BJ (cell line): Measurements from ENCODE around the gene DNAJC22. TPM values are rescaled to one million over a fixed set of nuclear protein-coding genes. Genes with fewer than 3 reads are reported as not detected.
A peak's percentile ranks its signal among the peaks of the same experiment; 100 is the strongest.

Source experiments
- CTCF ChIA-PET: fragments of 350-600 bp; formaldehyde crosslinking; extraction: SDS; loops from one replicate; lab custom pipeline; 2021; ENCODE audit warnings: antibody characterized with exemption, inconsistent platforms; lab: Yijun Ruan, JAX
- POLR2A ChIA-PET: fragments of 300-600 bp; sonication (Branson Sonifier 250); formaldehyde crosslinking; extraction: SDS; loops from one replicate; lab custom pipeline; 2021; ENCODE audit warnings: antibody characterized with exemption; lab: Charles Lee
- DNase-seq: peaks from one replicate; pipeline ENCODE4 v3.0.0-alpha.2; 2011; ENCODE audit warnings: low read depth
- H3K27me3 ChIP-seq: 2 replicates; pipeline ENCODE4 v1.6.0; 2011; ENCODE audit warnings: low read length; ENCODE audit not compliant: control insufficient read depth, insufficient read depth
- H3K36me3 ChIP-seq: 2 replicates; pipeline ENCODE4 v1.5.1; 2011; ENCODE audit warnings: low read length; ENCODE audit not compliant: control insufficient read depth, insufficient read depth
- H3K4me3 ChIP-seq: 2 replicates; pipeline ENCODE4 v1.5.1; 2011; ENCODE audit warnings: low read depth, mild to moderate bottlenecking, control low read depth, low read length
- CTCF ChIP-seq: IDR thresholded peaks from 2 replicates; pipeline ENCODE4 v1.5.1; 2011; ENCODE audit warnings: low read depth, mild to moderate bottlenecking, control low read depth, inconsistent platforms, low read length, moderate library complexity; ENCODE audit not compliant: insufficient read depth
- polyA plus RNA-seq: library from polyadenylated mRNA; depleted of rRNA; stranded (reverse); fragments of >200 nt; gene quantifications from 2 replicates; pipeline ENCODE4 v1.2.3, GENCODE V29; 2011

DNAJC22 gene
- polyA plus RNA-seq, 1 experiment: 4.3 TPM

- TF ChIP-seq CTCF: no peak
- H3K27me3 ChIP-seq: no peaks in the 10 kb centered on the region
- CTCF ChIA-PET: interaction anchor here (1.0 to 2.7 kb wide), 8 partner anchors 9 to 234 kb away, joined by 4 to 23 read pairs (median 6); partner anchors contain the start of gene C1QL4
- POLR2A ChIA-PET: interaction anchor here (0.6 kb wide), 2 partner anchors 47 to 234 kb away, joined by 3 read pairs; no protein-coding TSS in a partner anchor
- H3K36me3 ChIP-seq: no peaks in the 10 kb centered on the region
- no peak for DNase-seq
- H3K4me3 ChIP-seq: peak overlapping the region; percentile 57
Observed at GRCh38 chr12:49322367-49322707, 24.4 kb upstream of the DNAJC22 start.

- POLR2A ChIA-PET: interaction anchor here (0.6 to 0.7 kb wide), 4 partner anchors 9 to 233 kb away, joined by 3 read pairs; partner anchors contain the start of gene SPATS2
- Histone ChIP-seq H3K27me3 (no peaks in the 10 kb centered on the region), H3K36me3 (no peaks in the 10 kb centered on the region), H3K4me3 (peak within 1 kb of the TSS; percentile 57)
- TF ChIP-seq CTCF: no peak
- DNase-seq: peak; percentile 91
- CTCF ChIA-PET: interaction anchor here (0.7 to 2.7 kb wide), 10 partner anchors 9 to 235 kb away, joined by 3 to 23 read pairs (median 6); partner anchors contain the start of gene C1QL4
Observed at GRCh38 chr12:49322708-49323523, 23.8 kb upstream of the DNAJC22 start, which contains the start of gene TROAP. Gene TROAP (plus strand): TSS chr12:49323255. CDS start chr12:49323609, 354 bp downstream.

- no peak for DNase-seq
- ChIA-PET POLR2A (interaction anchor here (0.6 to 0.7 kb wide), 2 partner anchors 10 to 43 kb away, joined by 3 read pairs; partner anchors contain the start of gene SPATS2), CTCF (interaction anchor here (1.6 to 2.7 kb wide), 5 partner anchors 8 to 235 kb away, joined by 4 to 23 read pairs (median 7); partner anchors contain the start of gene C1QL4)
- Histone ChIP-seq H3K27me3 (no peaks in the 10 kb centered on the region), H3K36me3 (no peaks in the 10 kb centered on the region), H3K4me3 (peak overlapping the region; percentile 56)
- TF ChIP-seq CTCF: no peak
Observed at GRCh38 chr12:49323524-49324097, 23.1 kb upstream of the DNAJC22 start.

GRCh38 chr12:49325606-49326005 lies 21.1 kb upstream of the DNAJC22 start:
- Histone ChIP-seq H3K4me3 (no peak overlapping the region), H3K36me3 (no peaks in the 10 kb centered on the region), H3K27me3 (no peaks in the 10 kb centered on the region)
- TF ChIP-seq CTCF: no peak
- DNase-seq: no peak
- ChIA-PET POLR2A (no interaction called here), CTCF (interaction anchor here (1.0 to 2.1 kb wide), 5 partner anchors 12 to 255 kb away, joined by 3 to 9 read pairs (median 3); partner anchors contain the start of gene C1QL4)

GRCh38 chr12:49327368-49327767 lies 19.3 kb upstream of the DNAJC22 start:
- no peaks in the 10 kb centered on the region for H3K36me3 ChIP-seq
- ChIA-PET POLR2A (no interaction called here), CTCF (no interaction called here)
- DNase-seq: no peak
- TF ChIP-seq CTCF: no peak
- no peaks in the 10 kb centered on the region for H3K27me3 ChIP-seq
- H3K4me3 ChIP-seq: no peak overlapping the region
